GM13976 (cell line): ENCODE data around the gene MTG2.
"Not testable (repeated sequence)": the region's sequence is repeated elsewhere in the genome, so short reads cannot be mapped to it uniquely, and the experiment has no call there.

ENCODE experiments used
- DNase-seq: peaks from one replicate; pipeline ENCODE4 v3.0.0; 2012; ENCODE audit warnings: low spot score
- CTCF ChIP-seq: IDR thresholded peaks from 2 replicates; pipeline ENCODE4 v1.5.1; 2012; ENCODE audit warnings: borderline replicate concordance, mild to moderate bottlenecking; ENCODE audit not compliant: insufficient read depth; ENCODE audit errors: extremely low read depth, missing control alignments, control extremely low read depth
- in situ Hi-C: fragments of 300-500 bp; cut with MboI; formaldehyde crosslinking; loops from one replicate; pipeline ENCODE4 v1.12.0; 2022; ENCODE audit warnings: low sequenced_read_pairs, mixed read lengths, inconsistent platforms; ENCODE audit not compliant: unreplicated experiment

MTG2 gene

GRCh38 chr20:62145688-62146018, 37.2 kb upstream of the MTG2 start:
- in situ Hi-C loops: loop anchor here (10.0 kb wide), 1 partner anchor 131 kb away; no protein-coding TSS in a partner anchor
- no peak for DNase-seq
- TF ChIP-seq CTCF: no peak

- no peak for DNase-seq
- in situ Hi-C loops: loop anchor here (10.0 kb wide), 1 partner anchor 131 kb away; no protein-coding TSS in a partner anchor
- no peak for TF ChIP-seq CTCF
These were observed 36.6 kb upstream of the MTG2 start for GRCh38 chr20:62146019-62146755.

- DNase-seq: no peak
- in situ Hi-C loops: loop anchor here (10.0 kb wide), 1 partner anchor 132 kb away; no protein-coding TSS in a partner anchor
- no peak for TF ChIP-seq CTCF
These were observed 35.7 kb upstream of the MTG2 start for GRCh38 chr20:62147125-62147524.

GRCh38 chr20:62147528-62147927, 35.3 kb upstream of the MTG2 start:
- TF ChIP-seq CTCF: no peak
- in situ Hi-C loops: loop anchor here (10.0 kb wide), 1 partner anchor 133 kb away; no protein-coding TSS in a partner anchor
- no peak for DNase-seq

- DNase-seq: not testable (repeated sequence)
- in situ Hi-C loops: loop anchor here (10.0 kb wide), 1 partner anchor 134 kb away; no protein-coding TSS in a partner anchor
These were observed 34.4 kb upstream of the MTG2 start for GRCh38 chr20:62148383-62148782.

- no peak for TF ChIP-seq CTCF
- in situ Hi-C loops: loop anchor here (10.0 kb wide), 1 partner anchor 134 kb away; no protein-coding TSS in a partner anchor
- DNase-seq: no peak
These were observed 33.9 kb upstream of the MTG2 start for GRCh38 chr20:62148908-62149314.

- DNase-seq: no peak
- no peak for TF ChIP-seq CTCF
- in situ Hi-C loops: loop anchor here (10.0 kb wide), 1 partner anchor 135 kb away; no protein-coding TSS in a partner anchor
These were observed 33.1 kb upstream of the MTG2 start for GRCh38 chr20:62149532-62150309.
